NCI-H2227 (cell line): ENCODE measurements around the gene SYT15.
"Not testable (repeated sequence)": the region's sequence is repeated elsewhere in the genome, so short reads cannot be mapped to it uniquely, and the experiment has no call there.

Experiments
- DNase-seq: peaks from one replicate; lab custom pipeline; 2025; ENCODE audit not compliant: unreplicated experiment; lab: John Stamatoyannopoulos, UW

The SYT15 gene

GRCh38 chr10:46578474-46579178 lies at the start of gene SYT15:
TSS of gene SYT15 (plus strand) at chr10:46579128. CDS start at chr10:46579169, 41 bp downstream.
- DNase-seq = not testable (repeated sequence)

GRCh38 chr10:46529742-46530141 lies 49.2 kb upstream of the SYT15 start:
- DNase-seq = not testable (repeated sequence)

GRCh38 chr10:46530249-46531186 lies 48.4 kb upstream of the SYT15 start:
- peak; percentile 21 for DNase-seq

- not testable (repeated sequence) for DNase-seq
Observed at GRCh38 chr10:46532256-46532655, 46.7 kb upstream of the SYT15 start.

- DNase-seq = no peak
Observed at GRCh38 chr10:46534828-46535524, 44.0 kb upstream of the SYT15 start.

GRCh38 chr10:46536171-46536570 lies 42.8 kb upstream of the SYT15 start:
- DNase-seq = no peak

- DNase-seq = no peak
Observed at GRCh38 chr10:46536781-46537180, 42.1 kb upstream of the SYT15 start.

- DNase-seq = no peak
Observed at GRCh38 chr10:46537309-46537708, 41.6 kb upstream of the SYT15 start.

- no peak for DNase-seq
Observed at GRCh38 chr10:46538155-46538554, 40.8 kb upstream of the SYT15 start.

- DNase-seq = no peak
Observed at GRCh38 chr10:46538717-46539426, 40.1 kb upstream of the SYT15 start.

GRCh38 chr10:46539596-46540411 lies 39.1 kb upstream of the SYT15 start:
- no peak for DNase-seq

GRCh38 chr10:46540412-46541016 lies 38.4 kb upstream of the SYT15 start:
- no peak for DNase-seq

- peak; percentile 68 for DNase-seq
Observed at GRCh38 chr10:46541017-46541661, 37.8 kb upstream of the SYT15 start.

GRCh38 chr10:46541735-46542566 lies 37.0 kb upstream of the SYT15 start:
- no peak for DNase-seq

- DNase-seq = no peak
Observed at GRCh38 chr10:46542567-46543465, 36.1 kb upstream of the SYT15 start.

- DNase-seq = no peak
Observed at GRCh38 chr10:46543466-46544377, 35.2 kb upstream of the SYT15 start.
